ENCODE measurements around the gene PRR5. TPM values are rescaled to one million over a fixed set of nuclear protein-coding genes. Genes with fewer than 3 reads are reported as not detected.

The PRR5 gene
- total RNA-seq, 1 donor from 2014 or later: 63.6 TPM

DNA sequence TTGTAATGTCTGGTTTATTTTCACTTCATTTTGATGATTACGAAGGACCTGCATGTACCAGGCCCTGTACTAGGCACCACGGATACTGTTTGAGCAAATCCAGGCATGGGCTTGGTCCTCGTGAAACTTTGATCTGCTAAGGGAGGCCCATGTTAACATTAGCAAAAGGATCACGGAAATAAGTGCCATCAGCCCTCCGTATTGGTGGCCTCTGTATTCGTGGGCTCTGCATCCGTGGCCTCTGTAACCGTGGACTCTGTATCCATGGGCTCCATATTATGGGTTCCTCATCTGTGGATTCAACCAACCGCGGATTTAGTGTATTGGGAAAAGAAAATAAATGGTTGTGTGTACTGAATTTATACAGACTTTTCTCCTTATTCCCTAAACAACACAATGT is 59.0 kb downstream of the PRR5 start:
- Mint-ChIP-seq H3K9me3 (peaks cover 10% of the 10 kb centered on the region), H3K36me3 (peaks cover 22% of the 10 kb centered on the region), H3K4me1 (peaks cover 56% of the 10 kb centered on the region), H3K4me3 (no peak overlapping the region), H3K27me3 (ENCODE audit: low read depth) (no peaks in the 10 kb centered on the region), H3K27ac (no peak overlapping the region)
- DNase-seq (ENCODE audit: low spot score in 2 of 2, unreplicated experiment in 2 of 2): no peak
- no peak for TF ChIP-seq CTCF (IDR thresholded peaks at IDR 0.05; ENCODE audit: unreplicated experiment)

- no peak for DNase-seq (ENCODE audit: low spot score in 2 of 2, unreplicated experiment in 2 of 2)
- Mint-ChIP-seq H3K4me3 (no peak overlapping the region), H3K9me3 (peaks cover 15% of the 10 kb centered on the region), H3K27me3 (ENCODE audit: low read depth) (no peaks in the 10 kb centered on the region), H3K4me1 (peaks cover 39% of the 10 kb centered on the region), H3K27ac (peak overlapping the region; percentile 45), H3K36me3 (peaks cover 27% of the 10 kb centered on the region)
- no peak for TF ChIP-seq CTCF (IDR thresholded peaks at IDR 0.05; ENCODE audit: unreplicated experiment)
Observed at GRCh38 chr22:44764373-44764772, 62.4 kb downstream of the PRR5 start.

DNA sequence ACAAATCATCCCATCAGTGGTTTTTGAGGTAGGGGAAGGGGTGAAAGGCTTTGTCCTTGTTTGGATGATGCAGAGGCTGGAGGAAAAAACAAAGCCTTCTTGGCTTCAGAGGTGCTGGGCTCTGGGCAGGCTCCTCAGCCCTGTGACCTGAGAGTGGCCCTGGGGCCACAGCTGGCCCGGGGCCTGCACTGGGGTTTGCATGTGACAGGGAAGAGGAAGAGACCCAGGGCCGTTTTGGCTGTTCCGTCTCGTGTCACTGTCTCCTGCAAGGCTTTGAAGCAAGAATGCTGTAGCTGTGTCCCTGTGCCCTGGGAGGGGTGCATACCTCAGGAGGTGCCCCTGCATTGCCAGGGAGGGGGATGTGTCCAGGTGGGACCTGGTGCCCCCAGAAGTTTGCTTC is 63.0 kb downstream of the PRR5 start:
- Mint-ChIP-seq H3K36me3 (peaks cover 32% of the 10 kb centered on the region), H3K9me3 (peaks cover 18% of the 10 kb centered on the region), H3K4me1 (peaks cover 33% of the 10 kb centered on the region), H3K4me3 (no peak overlapping the region), H3K27ac (peak overlapping the region; percentile 45), H3K27me3 (ENCODE audit: low read depth) (no peaks in the 10 kb centered on the region)
- no peak for TF ChIP-seq CTCF (IDR thresholded peaks at IDR 0.05; ENCODE audit: unreplicated experiment)
- DNase-seq (ENCODE audit: low spot score in 2 of 2, unreplicated experiment in 2 of 2): no peak

DNA sequence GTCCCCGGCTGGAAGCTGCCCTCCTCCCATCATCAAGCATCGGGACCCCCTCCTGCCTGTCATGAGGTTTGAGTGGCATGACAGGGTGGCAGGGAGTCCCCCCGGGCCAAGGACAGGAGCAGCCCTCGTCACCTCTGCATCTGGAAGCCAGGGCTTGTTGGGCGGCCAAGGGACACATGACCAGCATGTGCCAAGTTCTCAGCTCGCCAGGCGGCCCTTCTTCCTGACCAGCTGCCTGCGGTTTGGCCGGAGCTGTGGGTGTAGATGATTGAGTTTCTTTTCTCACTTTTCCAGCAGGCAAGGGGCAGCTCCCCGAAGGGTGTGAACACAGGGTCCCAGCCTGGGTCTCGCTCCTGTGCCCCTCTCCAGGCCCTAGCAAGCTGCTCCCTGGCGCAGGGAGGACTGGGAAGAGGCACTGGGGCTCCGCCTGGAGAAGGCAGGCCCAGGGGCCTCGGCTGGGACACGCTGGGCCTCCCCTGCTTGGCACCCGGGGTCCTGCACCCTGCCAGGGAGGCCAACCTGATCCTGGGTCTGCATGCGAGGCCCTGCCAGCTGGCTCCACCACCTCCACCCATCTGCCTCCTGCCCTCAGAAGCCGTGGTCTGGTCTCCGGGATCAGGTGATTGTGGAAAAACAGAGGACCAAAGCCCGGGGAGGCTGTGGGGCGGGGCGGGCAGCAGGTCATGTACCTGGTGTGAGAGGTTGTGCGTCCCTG is 63.7 kb downstream of the PRR5 start:
- Mint-ChIP-seq H3K36me3 (peaks cover 35% of the 10 kb centered on the region), H3K4me3 (no peak overlapping the region), H3K9me3 (peaks cover 18% of the 10 kb centered on the region), H3K27ac (no peak overlapping the region), H3K4me1 (peaks cover 26% of the 10 kb centered on the region), H3K27me3 (ENCODE audit: low read depth) (no peaks in the 10 kb centered on the region)
- DNase-seq (ENCODE audit: low spot score in 2 of 2, unreplicated experiment in 2 of 2): no peak
- TF ChIP-seq CTCF (IDR thresholded peaks at IDR 0.05; ENCODE audit: unreplicated experiment): no peak

DNA sequence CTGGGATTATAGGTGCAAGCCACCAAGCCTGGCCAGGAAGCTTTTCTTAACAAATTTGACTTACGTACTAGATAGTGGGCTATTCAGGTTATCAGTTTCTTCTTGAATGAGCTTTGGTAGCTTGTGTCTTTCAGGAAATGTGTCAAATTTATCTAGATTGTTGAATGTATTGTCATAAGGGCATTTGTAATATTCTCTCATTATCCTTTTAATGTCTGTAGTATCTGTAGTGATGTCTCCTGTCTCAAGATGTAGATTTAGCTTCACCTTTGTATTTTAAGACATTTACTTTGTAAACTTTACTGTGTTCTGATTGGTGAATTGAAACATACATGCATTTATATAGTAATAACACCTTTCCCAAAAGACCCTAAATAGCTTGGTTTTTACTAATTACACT is 71.1 kb downstream of the PRR5 start:
- Mint-ChIP-seq H3K27ac (no peak overlapping the region), H3K9me3 (peaks cover 29% of the 10 kb centered on the region), H3K27me3 (ENCODE audit: low read depth) (no peaks in the 10 kb centered on the region), H3K4me3 (no peak overlapping the region), H3K36me3 (peaks cover 40% of the 10 kb centered on the region), H3K4me1 (peaks cover 7% of the 10 kb centered on the region)
- no peak for DNase-seq (ENCODE audit: low spot score in 2 of 2, unreplicated experiment in 2 of 2)
- no peak for TF ChIP-seq CTCF (IDR thresholded peaks at IDR 0.05; ENCODE audit: unreplicated experiment)
